Neural cell (in vitro differentiated cells): ENCODE data around the gene FOXF1. TPM values are rescaled to one million over a fixed set of nuclear protein-coding genes. Genes with fewer than 3 reads are reported as not detected.

Experiments
- H2AFZ ChIP-seq: fragments of 200-600, 300-800 bp; sonication (generic), shearing (Covaris generic); 2 replicates; pipeline ENCODE4 v1.6.0; 2014; ENCODE audit warnings: low read depth, mild to moderate bottlenecking, antibody characterized with exemption, low read length, moderate library complexity
- H3F3A ChIP-seq: fragments of 200-600 bp; shearing (Covaris generic); 2 replicates; pipeline ENCODE4 v1.6.1; 2016; ENCODE audit warnings: mild to moderate bottlenecking, moderate library complexity, mixed read lengths, antibody characterized with exemption, low read length; ENCODE audit not compliant: insufficient read depth, poor library complexity, severe bottlenecking
- H3K27ac ChIP-seq: fragments of 200-600, 300-800 bp; sonication (generic), shearing (Covaris generic); 2 replicates; pipeline ENCODE4 v1.5.1; 2014; ENCODE audit warnings: mild to moderate bottlenecking, low read length, moderate library complexity
- H3K27me3 ChIP-seq: fragments of 300-800, 200-600 bp; sonication (generic), shearing (Covaris generic); 2 replicates; pipeline ENCODE4 v1.6.0; 2014; ENCODE audit warnings: mild to moderate bottlenecking, low read depth, low read length, moderate library complexity; ENCODE audit not compliant: insufficient read depth
- H3K36me3 ChIP-seq: fragments of 300-800, 200-600 bp; sonication (generic), shearing (Covaris generic); 2 replicates; pipeline ENCODE4 v1.5.1; 2014; ENCODE audit warnings: mild to moderate bottlenecking, antibody characterized with exemption, low read length, moderate library complexity; ENCODE audit not compliant: insufficient read depth
- H3K4me2 ChIP-seq: fragments of 300-800, 200-600 bp; sonication (generic), shearing (Covaris generic); 2 replicates; pipeline ENCODE4 v1.6.0; 2014; ENCODE audit warnings: mild to moderate bottlenecking, low read length
- H3K4me3 ChIP-seq: fragments of 300-800, 200-600 bp; sonication (generic), shearing (Covaris generic); 2 replicates; pipeline ENCODE4 v1.5.1; 2014; ENCODE audit warnings: mild to moderate bottlenecking, low read length, moderate library complexity
- H3K79me2 ChIP-seq: fragments of 200-600 bp; shearing (Covaris generic); replicated peaks from 2 replicates; pipeline ENCODE4 v1.6.0; 2014; ENCODE audit warnings: mild to moderate bottlenecking, low read length, moderate library complexity; ENCODE audit not compliant: insufficient read depth
- H3K9ac ChIP-seq: fragments of 300-800, 200-600 bp; sonication (generic), shearing (Covaris generic); 2 replicates; pipeline ENCODE4 v1.6.1; 2016; ENCODE audit warnings: mild to moderate bottlenecking, low read length, mixed read lengths
- H3K9me2 ChIP-seq: fragments of 200-600 bp; shearing (Covaris generic); 2 replicates; pipeline ENCODE4 v1.6.1; 2016; ENCODE audit warnings: mild to moderate bottlenecking, low read length, mixed read lengths; ENCODE audit not compliant: insufficient read depth
- H3K9me3 ChIP-seq: fragments of 200-600, 300-800 bp; sonication (generic), shearing (Covaris generic); 2 replicates; pipeline ENCODE4 v1.6.1; 2016; ENCODE audit warnings: mild to moderate bottlenecking, mixed run types, low read length, moderate library complexity, mixed read lengths
- H4K20me1 ChIP-seq: fragments of 200-600 bp; shearing (Covaris generic); 2 replicates; pipeline ENCODE4 v1.6.1; 2016; ENCODE audit warnings: mild to moderate bottlenecking, mixed run types; ENCODE audit not compliant: insufficient read depth
- CTCF ChIP-seq: fragments of 450-650 bp; IDR thresholded peaks from 2 replicates; pipeline ENCODE4 v1.5.1; 2014; ENCODE audit warnings: antibody characterized with exemption, mild to moderate bottlenecking, moderate library complexity; ENCODE audit not compliant: poor library complexity, severe bottlenecking
- EP300 ChIP-seq: fragments of 450-650 bp; conservative IDR thresholded peaks from 2 replicates; pipeline ENCODE4 v1.6.1; 2014; ENCODE audit warnings: antibody characterized with exemption, mild to moderate bottlenecking, moderate library complexity; ENCODE audit not compliant: poor library complexity, severe bottlenecking
- EZH2 ChIP-seq: fragments of 200-600, 300-800 bp; shearing (Covaris generic), sonication (generic); IDR thresholded peaks from 2 replicates; pipeline ENCODE4 v1.6.1; 2014; ENCODE audit warnings: antibody characterized with exemption, low read length, borderline replicate concordance, mild to moderate bottlenecking; ENCODE audit not compliant: insufficient read depth, poor library complexity, severe bottlenecking
- MXI1 ChIP-seq: fragments of 450-650 bp; conservative IDR thresholded peaks from 2 replicates; pipeline ENCODE4 v1.6.1; 2014; ENCODE audit warnings: antibody characterized with exemption, mild to moderate bottlenecking; ENCODE audit not compliant: poor library complexity, severe bottlenecking
- POLR2AphosphoS5 ChIP-seq: IDR thresholded peaks from 2 replicates; pipeline ENCODE4 v1.6.1; 2012
- RAD21 ChIP-seq: fragments of 450-650 bp; conservative IDR thresholded peaks from 2 replicates; pipeline ENCODE4 v1.6.1; 2014; ENCODE audit warnings: antibody characterized with exemption, mild to moderate bottlenecking, moderate library complexity
- REST ChIP-seq: IDR thresholded peaks from 2 replicates; pipeline ENCODE4 v1.6.1; 2012; ENCODE audit warnings: borderline replicate concordance
- SMC3 ChIP-seq: fragments of 450-650 bp; conservative IDR thresholded peaks from 2 replicates; pipeline ENCODE4 v1.6.1; 2014; ENCODE audit warnings: antibody characterized with exemption, mild to moderate bottlenecking, moderate library complexity; ENCODE audit not compliant: poor library complexity
- TAF1 ChIP-seq: IDR thresholded peaks from 2 replicates; pipeline ENCODE4 v1.6.1; 2012; ENCODE audit warnings: low read depth
- polyA plus RNA-seq: library from polyadenylated mRNA; depleted of rRNA; stranded (reverse); fragments of >200 nt; gene quantifications from 2 replicates; pipeline ENCODE4 v1.2.3, GENCODE V29; 2014

Gene FOXF1
- polyA plus RNA-seq, 1 donor from 2014 or later: not detected

GRCh38 chr16:86519007-86519648, 8.8 kb downstream of the FOXF1 start:
- Histone ChIP-seq H3K79me2 (no peaks in the 10 kb centered on the region), H3K4me3 (no peak overlapping the region), H3K27ac (no peak overlapping the region), H3K9me3 (no peaks in the 10 kb centered on the region), H3K4me2 (no peak overlapping the region), H2AFZ (no peak overlapping the region), H4K20me1 (no peaks in the 10 kb centered on the region), H3F3A (no peaks in the 10 kb centered on the region), H3K9ac (no peak overlapping the region), H3K27me3 (peaks cover 64% of the 10 kb centered on the region), H3K36me3 (no peaks in the 10 kb centered on the region), H3K9me2 (no peaks in the 10 kb centered on the region)
- TF ChIP-seq EP300 (no peak), POLR2AphosphoS5 (no peak), REST (no peak), SMC3 (no peak), TAF1 (no peak), RAD21 (no peak), EZH2 (no peak), CTCF (no peak), MXI1 (no peak)

GRCh38 chr16:86519649-86520316, 9.5 kb downstream of the FOXF1 start:
- no peak overlapping the region for H3K4me3 ChIP-seq
- H3F3A ChIP-seq: no peaks in the 10 kb centered on the region
- H4K20me1 ChIP-seq: no peaks in the 10 kb centered on the region
- no peak overlapping the region for H2AFZ ChIP-seq
- H3K4me2 ChIP-seq: no peak overlapping the region
- no peaks in the 10 kb centered on the region for H3K36me3 ChIP-seq
- no peaks in the 10 kb centered on the region for H3K9me3 ChIP-seq
- no peaks in the 10 kb centered on the region for H3K9me2 ChIP-seq
- peaks cover 57% of the 10 kb centered on the region for H3K27me3 ChIP-seq
- no peaks in the 10 kb centered on the region for H3K79me2 ChIP-seq
- H3K9ac ChIP-seq: no peak overlapping the region
- peak; percentile 93 for TF ChIP-seq SMC3
- TF ChIP-seq REST: no peak
- TF ChIP-seq EP300: no peak
- peak; percentile 83 for TF ChIP-seq RAD21
- TF ChIP-seq CTCF: peak; percentile 88
- H3K27ac ChIP-seq: no peak overlapping the region
